ENCODE data around the gene UBXN6.

Gene UBXN6

GRCh38 chr19:4457654-4458395 is at the start of gene UBXN6:
Gene UBXN6, minus strand, starts transcription at chr19:4457794. Its CDS starts 97 bp downstream, at chr19:4457697.
- peak; percentile 98 for DNase-seq (ENCODE audit: low spot score)

- no peak for DNase-seq (ENCODE audit: low spot score)
Observed at GRCh38 chr19:4507150-4507452, 49.5 kb upstream of the UBXN6 start.

- DNase-seq (ENCODE audit: low spot score), result no peak
Observed at GRCh38 chr19:4506449-4507149, 49.0 kb upstream of the UBXN6 start.

DNA sequence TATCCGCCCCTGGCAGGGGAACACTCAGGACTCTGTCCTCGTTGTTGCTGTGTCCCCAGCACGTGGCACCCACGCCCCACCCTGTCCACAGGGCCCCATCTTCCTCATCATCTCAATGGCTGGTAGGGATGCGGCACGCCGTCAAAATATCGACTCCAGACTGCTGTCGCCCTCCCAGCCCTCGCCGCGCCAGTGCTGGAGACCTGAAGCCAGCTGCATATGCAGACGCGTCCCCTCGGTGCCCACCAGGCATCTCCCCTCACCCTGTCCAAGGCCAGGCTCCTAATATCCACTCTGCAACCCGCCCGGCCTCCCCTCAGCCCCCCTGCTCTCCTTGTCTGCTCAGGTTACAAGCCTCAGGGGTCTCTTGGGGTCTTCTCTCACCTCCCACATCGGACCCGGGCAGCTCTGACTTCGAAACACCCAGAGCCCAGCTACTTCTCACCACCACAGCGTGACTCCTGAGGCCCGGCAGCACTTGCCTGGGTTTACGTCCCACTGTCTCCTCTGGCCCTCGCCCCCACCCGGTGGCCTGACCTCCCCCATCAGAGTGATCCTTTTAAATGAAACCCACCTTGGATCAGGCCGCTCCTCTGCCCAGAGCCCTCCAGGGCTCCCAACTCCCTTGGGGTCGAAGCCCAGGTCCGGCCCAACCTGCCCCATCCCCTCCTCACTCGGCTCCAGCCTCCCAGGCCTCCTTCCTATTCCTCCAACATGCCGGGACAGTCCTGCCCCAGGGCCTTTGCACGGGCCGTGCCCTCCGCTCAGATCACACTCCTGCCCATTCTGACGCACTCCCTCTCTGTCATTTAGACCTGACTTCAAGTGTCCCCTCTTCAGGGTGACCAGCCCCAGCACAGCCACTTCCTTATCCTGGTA is 48.2 kb upstream of the UBXN6 start:
- DNase-seq (ENCODE audit: low spot score), result no peak

DNA sequence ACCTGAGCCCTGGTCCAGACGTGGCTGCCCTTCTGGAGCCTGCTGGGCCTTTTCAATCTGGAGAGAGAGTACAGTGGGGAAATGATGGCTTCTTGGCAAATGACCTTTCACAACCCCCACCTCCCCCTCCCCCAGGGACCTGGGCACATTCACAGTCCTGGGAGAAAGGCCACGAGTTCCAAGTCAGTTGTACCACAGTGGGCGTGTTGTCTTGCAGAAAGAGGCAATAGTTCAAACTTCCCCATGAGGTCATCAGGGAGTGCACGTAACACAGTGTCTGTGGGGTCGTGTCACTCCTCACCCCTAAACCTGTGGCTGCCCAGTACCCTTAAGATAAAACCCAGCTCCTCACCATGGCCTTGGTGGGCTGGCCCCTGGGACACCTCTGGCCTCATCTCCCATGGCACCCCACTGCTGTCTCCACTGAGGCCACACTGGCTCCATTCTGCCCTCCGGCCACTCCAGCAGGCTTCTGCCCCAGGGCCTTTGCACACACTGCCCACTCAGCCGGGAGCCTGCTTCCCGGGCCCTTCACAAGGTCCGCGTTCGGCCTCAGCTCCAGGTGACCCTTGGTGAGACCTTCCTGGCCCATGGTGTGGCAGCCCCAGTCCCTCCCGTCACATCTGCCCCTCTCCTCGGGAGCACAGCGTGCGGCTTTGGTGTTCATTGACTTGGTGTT is 47.4 kb upstream of the UBXN6 start:
- no peak for DNase-seq (ENCODE audit: low spot score)

- DNase-seq (ENCODE audit: low spot score), result peak; percentile 43
Observed at GRCh38 chr19:4504297-4504701, 46.7 kb upstream of the UBXN6 start.

- DNase-seq (ENCODE audit: low spot score), result no peak
Observed at GRCh38 chr19:4503825-4504170, 46.2 kb upstream of the UBXN6 start.

GRCh38 chr19:4503132-4503824 is 45.7 kb upstream of the UBXN6 start:
- DNase-seq (ENCODE audit: low spot score), result no peak

DNA sequence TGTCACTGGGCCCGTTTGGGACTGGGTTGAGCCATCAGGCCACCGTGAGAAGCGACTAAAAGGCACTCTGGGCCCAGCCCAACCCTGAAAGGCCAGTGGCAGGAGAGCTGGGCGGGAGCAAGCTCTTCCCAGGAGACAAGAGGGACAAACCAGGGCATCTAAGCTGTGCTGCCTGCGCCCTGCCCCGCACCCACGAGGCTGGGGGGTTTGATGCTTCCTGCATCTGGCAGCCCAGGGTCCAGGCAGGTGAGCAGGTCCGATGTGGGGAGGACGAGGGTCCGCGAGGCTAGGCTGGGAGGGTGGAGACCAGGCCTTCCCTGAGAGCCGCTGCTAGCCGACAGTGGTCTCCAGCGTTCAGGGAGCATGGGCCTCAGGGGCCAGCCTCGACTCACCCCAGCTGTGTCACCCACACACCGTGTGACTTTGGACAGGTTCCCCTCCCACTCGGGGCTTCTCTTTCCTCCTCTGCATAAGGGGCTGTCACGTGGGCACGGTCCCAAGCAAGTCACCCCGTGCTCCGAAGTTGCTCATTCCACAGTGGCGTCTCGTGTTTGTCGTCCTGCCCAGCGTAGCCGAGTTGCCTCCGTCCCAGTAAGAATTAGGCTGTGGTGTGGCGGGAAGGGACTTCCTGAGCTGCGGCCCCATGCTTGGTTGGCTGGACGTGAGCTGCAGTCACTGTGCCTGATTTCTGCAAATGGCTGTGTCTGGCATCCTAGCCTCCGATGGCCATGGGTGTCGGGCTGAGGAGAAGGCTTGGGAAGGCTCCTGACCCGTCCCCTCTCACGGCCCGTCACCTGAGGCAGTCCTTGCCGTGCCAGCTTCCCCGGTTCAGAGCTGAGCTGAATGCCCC is 44.9 kb upstream of the UBXN6 start:
- DNase-seq (ENCODE audit: low spot score), result no peak

- DNase-seq (ENCODE audit: low spot score), result no peak
Observed at GRCh38 chr19:4501691-4502090, 44.1 kb upstream of the UBXN6 start.

DNA sequence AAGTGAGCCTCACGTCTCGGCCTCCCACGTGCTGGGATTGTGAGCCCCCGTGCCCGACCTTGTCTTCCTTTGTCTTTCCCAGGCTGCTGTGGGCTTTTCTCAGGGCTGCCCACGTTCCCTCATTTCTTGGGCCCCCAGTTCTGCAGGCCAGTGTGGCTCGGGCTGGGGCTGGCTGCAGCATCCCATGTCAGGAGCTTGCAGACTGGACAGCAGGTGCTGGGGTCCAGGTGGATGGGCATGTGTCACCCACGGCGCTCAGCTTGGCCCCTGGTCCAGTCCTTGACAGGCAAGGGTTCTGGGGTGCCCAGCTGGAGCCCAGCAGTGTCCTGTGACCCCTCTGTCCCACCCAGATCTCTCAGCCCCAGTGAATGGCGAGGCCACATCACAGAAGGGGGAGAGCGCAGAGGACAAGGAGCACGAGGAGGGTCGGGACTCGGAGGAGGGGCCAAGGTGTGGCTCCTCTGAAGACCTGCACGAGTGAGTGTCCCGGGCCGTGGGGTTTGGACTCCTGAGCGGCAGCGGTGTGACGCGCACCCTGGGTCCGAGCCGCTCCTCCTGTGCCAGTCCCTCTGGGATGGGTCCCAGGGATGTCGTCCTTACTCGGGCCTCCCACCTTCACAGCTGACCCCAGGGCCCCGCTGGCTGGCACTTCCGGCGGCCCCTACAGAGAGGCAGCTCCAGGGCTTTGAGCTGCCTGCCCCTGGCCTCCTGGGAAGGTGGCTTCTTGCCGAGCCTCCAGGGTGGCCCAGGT is 43.4 kb upstream of the UBXN6 start:
- DNase-seq (ENCODE audit: low spot score), result no peak

DNA sequence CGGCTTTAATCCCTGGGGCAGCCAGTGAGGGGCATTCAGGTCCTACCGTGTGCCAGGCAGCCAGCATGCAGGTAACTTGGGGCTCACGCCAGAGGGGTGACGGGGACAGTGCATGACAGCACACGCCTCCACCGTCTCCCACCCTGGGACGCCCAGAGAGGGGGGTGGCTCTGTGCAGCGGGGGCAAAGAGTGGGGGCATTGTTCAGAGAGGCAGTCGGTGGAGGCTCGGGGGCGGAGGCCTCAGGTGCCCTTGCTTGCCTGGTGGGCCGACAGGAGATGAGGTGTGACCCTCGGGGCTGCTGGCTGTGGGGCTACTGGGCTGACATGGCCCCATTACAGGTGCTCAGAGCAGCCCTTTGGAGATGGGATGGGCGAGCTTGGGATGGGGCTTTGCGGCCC is 42.3 kb upstream of the UBXN6 start:
- no peak for DNase-seq (ENCODE audit: low spot score)

DNA sequence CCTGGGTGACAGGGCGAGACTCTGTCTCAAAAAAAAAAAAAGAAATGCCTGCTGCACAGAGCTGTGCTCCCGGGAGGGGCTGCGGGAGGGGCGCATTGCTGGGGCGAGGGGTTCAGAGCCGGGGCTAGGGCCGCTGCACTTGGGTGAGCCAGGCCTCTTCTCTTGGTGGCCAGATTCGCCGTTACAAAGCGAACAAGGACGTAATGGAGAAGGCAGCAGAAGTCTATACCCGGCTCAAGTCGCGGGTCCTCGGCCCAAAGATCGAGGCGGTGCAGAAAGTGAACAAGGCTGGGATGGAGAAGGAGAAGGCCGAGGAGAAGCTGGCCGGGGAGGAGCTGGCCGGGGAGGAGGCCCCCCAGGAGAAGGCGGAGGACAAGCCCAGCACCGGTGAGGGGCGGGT is 41.7 kb upstream of the UBXN6 start:
- DNase-seq (ENCODE audit: low spot score), result no peak

DNA sequence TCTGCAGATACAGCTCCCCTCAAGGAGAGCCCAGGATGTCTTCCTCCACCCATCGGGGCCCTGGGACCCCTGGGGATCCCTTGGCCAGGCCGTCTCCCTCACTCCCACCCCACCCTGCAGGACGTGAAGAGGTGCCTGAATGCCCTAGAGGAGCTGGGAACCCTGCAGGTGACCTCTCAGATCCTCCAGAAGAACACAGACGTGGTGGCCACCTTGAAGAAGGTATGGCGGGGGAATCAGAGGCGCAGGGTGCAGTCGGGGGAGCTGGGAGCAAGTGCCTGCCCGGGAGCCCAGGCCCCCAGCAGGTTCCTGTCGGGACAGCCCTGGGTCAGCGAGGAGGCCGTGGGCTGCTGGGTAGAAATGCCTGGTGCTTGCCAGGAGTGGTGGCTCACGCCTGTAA is 41.1 kb upstream of the UBXN6 start:
- no peak for DNase-seq (ENCODE audit: low spot score)

DNA sequence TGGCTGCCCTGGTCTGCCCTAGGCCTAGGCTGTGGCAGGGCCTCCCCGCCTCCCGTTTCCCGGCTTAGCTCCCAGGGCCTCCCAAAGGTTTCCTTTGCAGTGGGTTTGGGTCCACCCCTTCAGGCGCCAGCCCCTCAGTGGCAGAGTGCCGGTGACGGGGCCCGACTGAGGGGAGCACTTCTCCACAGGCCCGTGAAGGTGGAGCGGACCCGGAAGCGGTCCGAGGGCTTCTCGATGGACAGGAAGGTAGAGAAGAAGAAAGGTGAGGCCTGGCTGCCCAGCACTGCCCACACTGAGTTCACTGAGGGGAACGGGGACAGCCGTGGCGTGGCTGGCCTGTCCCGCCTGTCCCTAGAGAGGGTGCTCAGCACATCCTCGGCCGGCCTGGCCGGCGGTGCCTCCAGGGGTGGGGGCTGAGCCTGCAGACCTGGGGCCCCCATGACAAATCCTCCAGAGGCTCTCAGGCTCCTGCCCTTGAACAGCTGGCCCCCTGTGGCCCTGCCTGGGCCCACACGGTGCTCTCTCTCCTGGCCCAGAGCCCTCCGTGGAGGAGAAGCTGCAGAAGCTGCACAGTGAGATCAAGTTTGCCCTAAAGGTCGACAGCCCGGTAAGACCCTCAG is 40.3 kb upstream of the UBXN6 start:
- no peak for DNase-seq (ENCODE audit: low spot score)

- DNase-seq (ENCODE audit: low spot score), result no peak
Observed at GRCh38 chr19:4496304-4496703, 38.7 kb upstream of the UBXN6 start.

GRCh38 chr19:4495471-4495870 is 37.9 kb upstream of the UBXN6 start:
- DNase-seq (ENCODE audit: low spot score), result peak; percentile 34

GRCh38 chr19:4494691-4495064 is 37.1 kb upstream of the UBXN6 start:
- DNase-seq (ENCODE audit: low spot score), result no peak

GRCh38 chr19:4493929-4494690 is 36.5 kb upstream of the UBXN6 start:
- no peak for DNase-seq (ENCODE audit: low spot score)
